Nephron progenitor cell (in vitro differentiated cells): ENCODE data around the gene HLA-A.

Experiments
- DNase-seq: peaks from one replicate; pipeline ENCODE4 v3.0.0; 2021
- H3K27ac Mint-ChIP-seq: 2 replicates; pipeline ENCODE4 v1.8.0; 2021; ENCODE audit warnings: mild to moderate bottlenecking, moderate library complexity, mixed read lengths
- H3K27me3 Mint-ChIP-seq: 2 replicates; pipeline ENCODE4 v1.8.0; 2021; ENCODE audit warnings: mild to moderate bottlenecking, low read depth, mixed read lengths; ENCODE audit not compliant: poor library complexity
- H3K36me3 Mint-ChIP-seq: 2 replicates; pipeline ENCODE4 v1.8.0; 2021; ENCODE audit warnings: low read depth, mixed read lengths
- H3K4me1 Mint-ChIP-seq: 2 replicates; pipeline ENCODE4 v1.8.0; 2021; ENCODE audit warnings: mixed read lengths
- H3K4me3 Mint-ChIP-seq: 2 replicates; pipeline ENCODE4 v1.8.0; 2021; ENCODE audit warnings: mild to moderate bottlenecking, moderate library complexity, mixed read lengths
- H3K9me3 Mint-ChIP-seq: 2 replicates; pipeline ENCODE4 v1.8.0; 2021; ENCODE audit warnings: mild to moderate bottlenecking, moderate library complexity, mixed read lengths
- TF ChIP-seq, protein P1 (sequence below): fragments of 200-600 bp; sonication (generic); IDR thresholded peaks from 2 replicates; pipeline ENCODE4 v1.5.0; 2021; ENCODE audit warnings: antibody characterized with exemption

HLA-A gene

DNA sequence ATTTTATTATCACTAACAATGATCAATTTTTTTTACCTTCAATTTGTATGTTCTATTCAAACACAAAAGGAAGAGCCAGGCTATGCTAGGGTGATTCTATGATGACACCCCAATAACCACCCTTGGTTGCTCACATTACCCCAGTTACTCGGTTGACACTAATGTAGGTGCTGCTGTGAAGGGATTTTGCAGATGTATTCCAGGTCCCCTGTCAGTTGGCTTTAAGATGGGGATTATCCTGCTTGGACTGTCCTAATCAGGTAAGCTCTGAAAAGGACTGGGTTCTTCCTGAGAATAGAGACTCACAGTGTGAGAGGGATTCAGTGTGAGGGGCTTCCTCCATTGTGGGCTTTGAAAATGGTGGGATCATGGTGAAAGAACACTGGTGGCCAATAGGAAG, 11.9 kb downstream of the HLA-A start:
- H3K36me3 Mint-ChIP-seq = no peaks in the 10 kb centered on the region

DNA sequence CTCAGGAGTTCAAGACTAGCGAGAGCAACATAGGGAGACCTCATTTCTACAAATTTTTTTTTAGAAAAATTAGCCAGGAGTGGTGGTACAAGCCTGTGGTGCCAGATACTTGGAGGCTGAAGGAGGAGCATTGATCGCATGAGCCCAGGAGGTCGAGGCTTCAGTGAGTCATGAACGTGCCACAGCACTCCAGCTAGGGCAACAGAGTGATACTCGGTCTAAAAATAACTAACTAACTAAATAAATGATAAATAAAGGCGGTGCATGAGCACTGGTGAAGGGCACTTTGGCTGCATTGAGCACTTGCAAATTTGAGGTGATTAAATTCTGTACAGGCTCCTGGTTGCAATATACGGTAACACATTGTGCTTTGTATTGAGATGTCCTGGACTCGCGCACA, 13.5 kb downstream of the HLA-A start:
- H3K27me3 Mint-ChIP-seq = peaks cover 7% of the 10 kb centered on the region
- DNase-seq = no peak
- TF ChIP-seq, protein P1, sequence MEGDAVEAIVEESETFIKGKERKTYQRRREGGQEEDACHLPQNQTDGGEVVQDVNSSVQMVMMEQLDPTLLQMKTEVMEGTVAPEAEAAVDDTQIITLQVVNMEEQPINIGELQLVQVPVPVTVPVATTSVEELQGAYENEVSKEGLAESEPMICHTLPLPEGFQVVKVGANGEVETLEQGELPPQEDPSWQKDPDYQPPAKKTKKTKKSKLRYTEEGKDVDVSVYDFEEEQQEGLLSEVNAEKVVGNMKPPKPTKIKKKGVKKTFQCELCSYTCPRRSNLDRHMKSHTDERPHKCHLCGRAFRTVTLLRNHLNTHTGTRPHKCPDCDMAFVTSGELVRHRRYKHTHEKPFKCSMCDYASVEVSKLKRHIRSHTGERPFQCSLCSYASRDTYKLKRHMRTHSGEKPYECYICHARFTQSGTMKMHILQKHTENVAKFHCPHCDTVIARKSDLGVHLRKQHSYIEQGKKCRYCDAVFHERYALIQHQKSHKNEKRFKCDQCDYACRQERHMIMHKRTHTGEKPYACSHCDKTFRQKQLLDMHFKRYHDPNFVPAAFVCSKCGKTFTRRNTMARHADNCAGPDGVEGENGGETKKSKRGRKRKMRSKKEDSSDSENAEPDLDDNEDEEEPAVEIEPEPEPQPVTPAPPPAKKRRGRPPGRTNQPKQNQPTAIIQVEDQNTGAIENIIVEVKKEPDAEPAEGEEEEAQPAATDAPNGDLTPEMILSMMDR = no peak
- H3K27ac Mint-ChIP-seq = no peak overlapping the region
- H3K4me1 Mint-ChIP-seq = peaks cover 6% of the 10 kb centered on the region
- H3K4me3 Mint-ChIP-seq = no peak overlapping the region
- H3K36me3 Mint-ChIP-seq = no peaks in the 10 kb centered on the region
- H3K9me3 Mint-ChIP-seq = no peaks in the 10 kb centered on the region

More for the DNA sequence above, 11.9 kb downstream of the HLA-A start:
- Mint-ChIP-seq H3K9me3 (no peaks in the 10 kb centered on the region), H3K27me3 (peaks cover 7% of the 10 kb centered on the region), H3K27ac (no peak overlapping the region), H3K4me1 (peaks cover 6% of the 10 kb centered on the region), H3K4me3 (no peak overlapping the region)
- no peak for DNase-seq
- TF ChIP-seq, protein P1 = no peak

DNA sequence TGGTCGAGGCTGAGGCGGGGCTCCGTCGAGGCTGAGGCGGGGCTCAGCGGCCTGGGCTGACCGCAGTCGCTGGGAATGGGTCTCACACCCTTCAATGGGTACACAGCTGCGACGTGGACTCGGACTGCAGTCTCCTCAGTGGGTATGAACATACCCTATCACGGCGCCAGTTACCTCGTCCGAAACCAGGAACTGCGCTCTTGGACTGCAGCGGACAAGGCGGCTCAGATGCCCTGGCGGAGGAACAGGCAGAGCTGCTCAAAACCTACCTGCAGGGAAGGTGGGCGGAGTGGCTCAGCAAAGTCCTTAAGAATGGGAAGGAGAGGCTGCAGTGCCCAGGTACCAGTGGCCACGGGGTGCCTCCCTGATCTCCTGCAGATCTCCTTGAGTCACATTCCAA, 14.2 kb downstream of the HLA-A start:
- peaks cover 6% of the 10 kb centered on the region for H3K4me1 Mint-ChIP-seq
- no peaks in the 10 kb centered on the region for H3K9me3 Mint-ChIP-seq
- no peak for DNase-seq
- no peaks in the 10 kb centered on the region for H3K36me3 Mint-ChIP-seq
- peaks cover 7% of the 10 kb centered on the region for H3K27me3 Mint-ChIP-seq
- TF ChIP-seq, protein P1 = no peak
- H3K4me3 Mint-ChIP-seq = no peak overlapping the region
- H3K27ac Mint-ChIP-seq = no peak overlapping the region

DNA sequence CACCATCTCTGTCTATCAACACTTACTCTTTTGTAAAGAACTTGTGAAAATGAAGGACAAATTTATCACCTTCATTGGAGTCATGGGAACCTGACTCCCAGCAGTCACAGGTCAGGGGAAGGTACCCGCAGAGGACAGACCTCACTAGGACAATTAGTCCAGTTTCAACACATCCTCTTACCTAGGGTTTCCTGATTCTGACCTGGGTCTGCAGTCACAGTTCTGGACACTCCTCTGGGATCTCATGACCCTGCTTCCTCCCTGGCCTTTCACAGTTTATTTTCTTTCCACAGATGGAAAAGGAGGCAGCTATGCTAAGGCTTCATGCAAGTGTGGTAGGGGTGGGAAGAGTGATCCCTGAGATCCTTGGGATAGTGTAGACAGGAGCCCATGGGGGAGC, 15.7 kb downstream of the HLA-A start:
- Mint-ChIP-seq H3K36me3 (no peaks in the 10 kb centered on the region), H3K27ac (peak overlapping the region; percentile 91), H3K27me3 (peaks cover 12% of the 10 kb centered on the region), H3K9me3 (peaks cover under 1% of the 10 kb centered on the region), H3K4me3 (no peak overlapping the region), H3K4me1 (peaks cover 6% of the 10 kb centered on the region)
- DNase-seq = no peak
- TF ChIP-seq, protein P1 = no peak

DNA sequence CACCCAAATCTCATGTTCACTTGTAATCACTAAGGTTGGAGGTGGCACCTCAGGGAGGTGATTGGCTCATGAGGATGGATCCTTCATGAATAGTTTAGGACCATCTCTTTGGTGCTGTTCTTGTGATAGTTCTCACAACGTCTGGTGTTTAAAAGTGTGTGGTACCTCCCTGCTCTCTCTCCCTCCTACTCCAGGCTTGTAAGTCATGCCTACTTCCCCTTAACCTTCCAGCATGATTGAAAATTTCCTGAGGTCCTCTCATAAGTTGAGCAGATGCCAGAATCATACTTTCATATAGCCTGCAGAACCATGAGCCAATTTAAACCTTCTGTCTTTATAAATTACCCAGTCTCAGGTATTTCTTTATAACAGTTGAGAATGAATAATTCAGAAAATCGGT, 16.6 kb downstream of the HLA-A start:
- Mint-ChIP-seq H3K9me3 (peaks cover 3% of the 10 kb centered on the region), H3K4me3 (no peak overlapping the region), H3K36me3 (no peaks in the 10 kb centered on the region), H3K4me1 (peaks cover 6% of the 10 kb centered on the region), H3K27ac (no peak overlapping the region), H3K27me3 (peaks cover 13% of the 10 kb centered on the region)
- TF ChIP-seq, protein P1 = no peak
- no peak for DNase-seq

DNA sequence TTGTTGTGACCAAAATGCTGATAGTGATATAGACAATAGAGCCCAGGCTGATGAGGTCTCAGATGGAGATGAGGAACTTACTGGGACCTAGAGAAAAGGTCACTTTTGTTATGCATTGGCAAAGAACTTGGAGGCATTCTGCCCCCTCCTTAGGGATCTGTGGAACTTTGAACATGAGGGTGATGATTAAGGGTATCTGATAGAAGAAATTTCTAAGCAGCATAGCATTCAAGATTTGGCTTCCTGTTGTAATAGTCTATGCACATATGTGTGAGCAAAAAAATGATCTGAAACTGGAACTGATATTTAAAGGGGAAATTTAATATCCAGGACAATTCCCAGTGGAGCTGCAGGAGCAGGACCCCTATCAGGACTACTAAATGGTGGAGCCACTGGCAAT, 17.1 kb downstream of the HLA-A start:
- DNase-seq = no peak
- TF ChIP-seq, protein P1 = no peak
- peaks cover 3% of the 10 kb centered on the region for H3K9me3 Mint-ChIP-seq
- H3K27me3 Mint-ChIP-seq = peaks cover 13% of the 10 kb centered on the region
- H3K36me3 Mint-ChIP-seq = no peaks in the 10 kb centered on the region
- peaks cover 11% of the 10 kb centered on the region for H3K4me1 Mint-ChIP-seq
- H3K27ac Mint-ChIP-seq = no peak overlapping the region
- H3K4me3 Mint-ChIP-seq = no peak overlapping the region
